SK-N-SH (cell line): Measurements from ENCODE around the gene CRISPLD2.
"Not testable (repeated sequence)": the region's sequence is repeated elsewhere in the genome, so short reads cannot be mapped to it uniquely, and the experiment has no call there.

ENCODE experiments used
- CTCF ChIP-seq: fragments of 200-600 bp; sonication (generic); IDR thresholded peaks from 2 replicates; pipeline ENCODE4 v1.6.1; 2017; ENCODE audit warnings: antibody characterized with exemption, mild to moderate bottlenecking, moderate library complexity
- NFIC ChIP-seq: IDR thresholded peaks from 2 replicates; pipeline ENCODE4 v1.4.0; 2012; ENCODE audit warnings: borderline replicate concordance
- POLR2AphosphoS5 ChIP-seq: IDR thresholded peaks from 2 replicates; pipeline ENCODE4 v1.6.1; 2012; ENCODE audit warnings: low read depth, low read length
- TEAD4 ChIP-seq: IDR thresholded peaks from 2 replicates; pipeline ENCODE4 v1.4.0; 2012; ENCODE audit warnings: mild to moderate bottlenecking, borderline replicate concordance; ENCODE audit not compliant: insufficient read depth
- TF ChIP-seq, protein P1 (sequence below): IDR thresholded peaks from 2 replicates; pipeline ENCODE4 v1.4.0; 2012; ENCODE audit warnings: low read depth

GRCh38 chr16:84856203-84856581, 36.4 kb downstream of the CRISPLD2 start:
- not testable (repeated sequence) for TF ChIP-seq TEAD4, CTCF, NFIC, POLR2AphosphoS5
- TF ChIP-seq, protein P1, sequence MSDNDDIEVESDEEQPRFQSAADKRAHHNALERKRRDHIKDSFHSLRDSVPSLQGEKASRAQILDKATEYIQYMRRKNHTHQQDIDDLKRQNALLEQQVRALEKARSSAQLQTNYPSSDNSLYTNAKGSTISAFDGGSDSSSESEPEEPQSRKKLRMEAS, result not testable (repeated sequence)
